Stimulated activated CD4-positive, alpha-beta T cell treated with anti-CD3 and anti-CD28 coated beads, TNF-alpha, amount 100 ng/mL, for 48 hours (primary cell): ENCODE measurements around the gene CELA3B.
"Not testable (repeated sequence)": the region's sequence is repeated elsewhere in the genome, so short reads cannot be mapped to it uniquely, and the experiment has no call there.

ENCODE experiments used
- DNase-seq, 3 donors: peaks; one replicate each; pipeline ENCODE4 v3.0.0-alpha.2; 2020; ENCODE audit warnings: low read depth in 3 of 3

The CELA3B gene

GRCh38 chr1:21944733-21945073 is 32.1 kb upstream of the CELA3B start:
- DNase-seq = no peak

GRCh38 chr1:21946836-21947587 is 29.8 kb upstream of the CELA3B start:
- no peak for DNase-seq

- no peak for DNase-seq
Measured at GRCh38 chr1:21950734-21951133, 26.1 kb upstream of the CELA3B start.

DNA sequence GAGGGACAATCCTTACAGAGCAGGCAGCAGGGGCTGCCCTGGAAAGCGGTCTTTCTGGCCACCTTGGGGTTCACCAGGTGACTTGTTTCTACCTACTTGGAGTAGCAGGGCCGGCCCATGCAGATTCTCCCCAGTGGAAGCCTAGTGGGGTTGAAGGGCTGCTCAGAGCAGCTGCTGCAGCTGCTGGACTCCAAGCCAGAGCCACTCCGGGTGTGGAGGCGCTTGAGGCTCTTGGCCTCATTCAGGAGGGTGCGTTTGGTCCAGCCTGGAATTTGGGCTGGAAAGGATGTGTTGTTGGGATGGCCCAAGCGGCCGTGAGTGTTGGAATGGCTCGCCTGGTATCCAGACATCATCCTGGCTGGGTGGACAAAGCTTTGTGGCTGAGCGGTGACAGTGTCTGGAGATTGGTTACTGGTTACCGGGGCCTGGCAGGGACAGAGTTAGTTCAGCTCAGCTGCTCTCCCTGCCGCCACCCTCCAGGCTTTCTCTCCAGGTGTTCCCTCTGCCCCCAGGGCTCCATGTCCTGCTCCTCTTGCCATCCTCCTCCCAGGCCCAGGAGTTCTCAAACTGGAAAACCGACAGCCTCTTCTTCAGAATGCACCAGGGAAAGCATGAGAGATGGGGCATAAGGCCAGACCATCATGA is 25.5 kb upstream of the CELA3B start:
- no peak for DNase-seq

GRCh38 chr1:21952786-21953520 is 23.9 kb upstream of the CELA3B start:
- no peak for DNase-seq

DNA sequence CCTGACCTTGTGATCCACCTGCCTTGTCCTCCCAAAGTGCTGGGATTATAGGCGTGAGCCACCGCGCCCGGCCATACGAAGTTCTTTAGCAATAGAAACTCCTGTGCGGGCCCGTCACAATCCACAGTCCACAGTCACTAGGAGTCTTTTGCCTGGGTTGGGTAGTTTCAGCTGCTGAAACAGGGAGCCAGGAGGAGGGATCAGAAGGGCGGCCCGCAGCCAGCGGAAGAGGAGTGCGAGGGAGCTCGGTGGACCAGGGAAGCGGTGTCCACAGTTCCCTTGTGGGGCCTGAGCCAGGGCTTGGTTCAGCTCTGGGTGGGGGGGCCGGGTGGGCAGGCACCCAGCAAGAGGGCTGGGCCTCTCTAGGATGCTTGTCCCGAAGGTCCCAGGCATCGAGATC is 21.8 kb upstream of the CELA3B start:
- DNase-seq = no peak

GRCh38 chr1:21955501-21956281 is 21.1 kb upstream of the CELA3B start:
- no peak for DNase-seq

DNA sequence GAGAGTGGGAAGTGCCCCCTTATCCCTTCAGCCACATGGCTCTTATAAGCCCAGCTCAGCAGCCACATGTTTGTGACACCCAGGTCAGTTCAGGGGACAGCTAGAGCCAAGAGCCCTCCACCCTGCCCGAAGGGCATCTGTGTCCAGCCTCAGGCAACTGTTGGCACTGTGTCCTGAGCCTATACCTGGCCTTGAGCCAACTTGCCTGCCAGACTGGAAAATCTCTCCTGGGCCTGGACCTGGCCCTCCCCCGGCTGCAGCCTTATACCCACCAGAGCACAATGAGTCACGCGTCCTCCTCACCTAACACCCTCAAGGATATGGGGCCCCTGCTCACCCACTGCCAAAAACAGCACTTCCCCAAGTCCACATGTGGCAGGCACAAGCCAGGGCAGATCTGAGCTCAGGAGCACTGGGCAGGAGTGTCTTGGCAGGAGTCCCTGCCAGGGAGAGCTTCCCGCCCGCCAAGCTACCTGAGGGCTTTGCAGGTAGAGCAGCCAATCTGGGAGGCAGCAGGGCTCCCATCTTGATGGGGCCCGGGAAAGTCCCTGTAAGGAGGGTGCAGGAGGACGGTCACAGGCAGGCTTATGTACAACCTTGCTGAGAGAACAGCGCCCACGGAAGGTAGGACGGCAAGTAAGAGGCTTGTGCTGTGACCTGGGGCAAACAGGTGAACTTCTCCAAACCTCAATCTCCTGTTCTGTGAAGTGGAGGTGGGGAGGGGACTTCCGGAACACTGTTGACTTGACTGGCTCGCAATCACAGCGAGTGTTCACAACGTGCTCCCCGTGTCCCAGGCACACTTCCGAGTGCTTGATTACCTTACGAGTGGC is 19.9 kb upstream of the CELA3B start:
- DNase-seq = peak in 2 of 3 donors; percentile 17 to 30

- no peak for DNase-seq
Measured at GRCh38 chr1:21961337-21961736, 15.5 kb upstream of the CELA3B start.

GRCh38 chr1:21961799-21962198 is 15.0 kb upstream of the CELA3B start:
- no peak for DNase-seq

DNA sequence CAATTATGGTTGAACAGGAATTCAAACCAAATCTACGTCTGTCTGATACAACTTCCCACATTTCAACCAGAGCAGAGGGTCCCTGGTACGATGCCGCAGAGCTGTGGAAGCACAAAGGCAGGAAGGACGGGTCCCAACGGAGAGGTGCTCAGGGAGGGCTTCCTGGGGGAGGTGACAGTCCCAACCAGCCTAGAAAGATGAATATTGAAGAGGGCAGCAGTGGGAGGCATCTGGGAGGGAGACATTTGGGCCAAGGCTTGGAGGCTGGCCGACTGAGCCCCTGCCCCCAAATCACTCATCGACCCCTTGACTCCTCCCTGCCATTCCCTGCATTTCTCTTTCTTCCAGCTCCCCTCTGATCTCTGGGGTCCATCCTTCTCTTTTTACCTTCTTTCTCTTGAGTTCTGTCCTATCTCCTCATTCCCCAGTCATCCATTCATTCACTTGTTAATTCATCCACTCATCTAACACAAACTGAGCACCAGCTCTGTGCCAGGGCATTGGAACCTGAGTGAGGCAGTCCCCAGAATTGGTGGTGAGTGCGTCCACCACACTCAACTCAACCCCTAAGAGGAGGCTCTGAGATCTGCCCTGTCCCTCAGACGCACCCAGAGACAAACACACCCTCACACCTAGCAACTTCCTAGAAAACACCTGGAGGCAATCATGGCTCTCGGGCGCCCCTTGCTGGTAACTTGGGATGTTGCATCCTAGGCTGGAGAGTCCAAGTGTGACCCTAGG is 13.2 kb upstream of the CELA3B start:
- DNase-seq = peak; percentile 67 to 82 (median 73)

DNA sequence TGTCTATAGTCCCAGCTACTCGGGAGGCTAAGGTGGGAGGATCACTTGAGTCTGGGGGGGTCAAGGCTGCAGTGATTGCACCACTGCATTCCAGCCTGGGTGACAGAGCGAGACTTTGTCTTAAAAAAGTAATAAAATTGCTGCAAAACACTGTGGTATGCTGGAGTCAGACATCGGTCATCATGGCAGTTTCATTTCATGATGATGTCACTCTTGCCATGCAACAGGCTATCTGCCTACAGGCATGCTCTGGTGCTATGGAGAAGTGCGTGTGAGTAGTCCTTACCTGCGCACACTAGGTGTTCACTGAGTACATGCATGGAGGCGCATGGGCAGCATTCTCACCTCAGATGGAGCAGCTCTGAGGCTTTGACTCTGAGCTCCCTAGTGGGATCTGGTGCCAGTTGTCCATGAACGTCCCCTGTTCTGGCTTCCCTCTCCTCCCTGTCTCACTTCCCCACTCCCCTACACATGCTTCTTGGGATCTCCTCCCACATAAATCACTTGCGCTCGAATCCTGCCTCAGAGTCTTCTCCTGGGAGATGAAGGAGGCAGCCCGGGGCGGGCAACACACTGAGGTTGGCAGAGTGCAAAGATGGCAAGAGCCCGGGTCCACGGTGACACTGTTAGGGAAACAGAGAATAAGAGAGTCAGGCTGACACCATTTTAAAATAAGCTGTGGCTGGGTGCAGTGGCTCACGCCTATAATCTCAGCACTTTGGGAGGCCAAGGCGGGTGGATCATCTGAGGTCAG is 10.4 kb upstream of the CELA3B start:
- no peak for DNase-seq

DNA sequence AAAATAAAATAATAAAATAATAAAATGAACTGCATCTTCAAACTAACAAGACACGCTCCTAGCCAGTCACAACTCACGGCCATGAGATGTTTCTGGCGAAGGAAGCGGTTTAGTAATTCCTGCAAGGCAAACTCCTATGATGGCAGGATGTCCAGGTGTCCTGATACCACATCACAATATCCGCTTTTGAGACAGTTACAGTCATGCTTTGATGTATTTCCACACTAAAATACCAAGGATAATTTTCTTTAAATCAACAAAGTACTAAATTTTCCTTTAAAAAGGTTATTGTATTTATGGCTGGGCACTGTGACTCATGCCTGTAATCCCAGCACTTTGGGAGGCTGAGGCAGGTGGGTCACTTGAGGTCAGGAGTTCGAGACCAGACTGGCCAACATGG is 9.6 kb upstream of the CELA3B start:
- DNase-seq = not testable (repeated sequence)

- DNase-seq = not testable (repeated sequence)
Measured at GRCh38 chr1:21969066-21969465, 7.8 kb upstream of the CELA3B start.

- not testable (repeated sequence) for DNase-seq
Measured at GRCh38 chr1:21970523-21970922, 6.3 kb upstream of the CELA3B start.

- not testable (repeated sequence) for DNase-seq
Measured at GRCh38 chr1:21972973-21973441, 3.8 kb upstream of the CELA3B start.

- not testable (repeated sequence) for DNase-seq
Measured at GRCh38 chr1:21973948-21974347, 2.9 kb upstream of the CELA3B start.

- DNase-seq = not testable (repeated sequence)
Measured at GRCh38 chr1:21974699-21975098, 2.1 kb upstream of the CELA3B start.

DNA sequence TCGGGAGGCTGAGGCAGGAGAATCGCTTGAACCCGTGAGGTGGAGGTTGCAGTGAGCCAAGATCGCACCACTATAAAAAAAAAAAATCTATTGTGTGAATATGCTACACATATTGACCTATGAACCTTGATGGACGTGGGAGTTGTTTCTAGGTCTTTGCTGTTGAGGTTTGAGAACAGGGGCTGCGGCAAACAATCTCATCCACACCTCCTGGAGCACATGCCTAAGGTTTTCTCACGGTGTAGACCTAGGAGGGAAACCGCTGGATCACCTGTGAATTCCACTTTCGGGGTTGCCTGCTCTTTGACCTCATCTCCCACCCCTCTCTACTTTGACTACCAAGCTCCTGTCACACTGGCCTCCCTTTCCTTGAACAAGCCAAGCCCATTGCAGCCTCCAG is 1.5 kb upstream of the CELA3B start:
- DNase-seq = not testable (repeated sequence)
